ENCODE results near the gene CAVIN1.

DNA sequence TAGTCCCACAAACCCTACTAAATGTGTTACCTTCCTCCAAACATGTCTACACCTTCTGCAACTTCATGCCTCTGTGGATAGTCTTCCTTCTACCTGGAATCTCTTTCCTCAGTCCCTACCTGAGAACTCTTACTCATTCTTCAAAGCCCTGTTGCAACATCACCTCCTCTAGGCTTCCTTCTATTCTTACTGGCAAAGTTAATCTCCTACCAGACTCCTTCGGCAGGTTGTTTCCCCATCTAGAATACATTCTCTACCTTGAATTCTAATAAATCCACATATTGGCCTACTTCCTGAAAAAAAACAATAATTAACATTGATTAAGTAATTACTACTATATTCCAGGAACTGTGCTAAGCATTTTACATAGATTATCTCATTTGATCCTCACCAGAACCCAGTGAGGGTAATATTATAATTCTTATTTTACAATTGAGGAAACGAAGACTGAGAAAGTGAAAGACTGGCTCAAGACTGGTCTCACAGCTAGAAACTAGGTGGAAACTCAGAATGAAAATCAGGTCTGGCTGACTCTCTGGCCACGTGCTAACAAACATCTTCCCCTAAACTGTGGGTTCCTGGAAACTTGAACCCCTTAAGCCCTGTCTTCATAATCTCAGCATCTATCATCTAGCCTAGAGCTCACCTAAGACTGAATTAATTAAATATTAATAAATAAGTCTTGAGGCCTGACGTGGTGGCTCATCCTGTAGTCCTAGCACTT lies 30.2 kb downstream of the CAVIN1 start:
- TF ChIP-seq, protein P1, sequence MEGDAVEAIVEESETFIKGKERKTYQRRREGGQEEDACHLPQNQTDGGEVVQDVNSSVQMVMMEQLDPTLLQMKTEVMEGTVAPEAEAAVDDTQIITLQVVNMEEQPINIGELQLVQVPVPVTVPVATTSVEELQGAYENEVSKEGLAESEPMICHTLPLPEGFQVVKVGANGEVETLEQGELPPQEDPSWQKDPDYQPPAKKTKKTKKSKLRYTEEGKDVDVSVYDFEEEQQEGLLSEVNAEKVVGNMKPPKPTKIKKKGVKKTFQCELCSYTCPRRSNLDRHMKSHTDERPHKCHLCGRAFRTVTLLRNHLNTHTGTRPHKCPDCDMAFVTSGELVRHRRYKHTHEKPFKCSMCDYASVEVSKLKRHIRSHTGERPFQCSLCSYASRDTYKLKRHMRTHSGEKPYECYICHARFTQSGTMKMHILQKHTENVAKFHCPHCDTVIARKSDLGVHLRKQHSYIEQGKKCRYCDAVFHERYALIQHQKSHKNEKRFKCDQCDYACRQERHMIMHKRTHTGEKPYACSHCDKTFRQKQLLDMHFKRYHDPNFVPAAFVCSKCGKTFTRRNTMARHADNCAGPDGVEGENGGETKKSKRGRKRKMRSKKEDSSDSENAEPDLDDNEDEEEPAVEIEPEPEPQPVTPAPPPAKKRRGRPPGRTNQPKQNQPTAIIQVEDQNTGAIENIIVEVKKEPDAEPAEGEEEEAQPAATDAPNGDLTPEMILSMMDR (IDR thresholded peaks at IDR 0.05), result no peak
- TF ChIP-seq POLR2A (IDR thresholded peaks at IDR 0.05), result no peak

Data from heart left ventricle (tissue), 13 donors.